ENCODE data around the gene TRIOBP.
"Not testable (repeated sequence)": the region's sequence is repeated elsewhere in the genome, so short reads cannot be mapped to it uniquely, and the experiment has no call there.

The TRIOBP gene

DNA sequence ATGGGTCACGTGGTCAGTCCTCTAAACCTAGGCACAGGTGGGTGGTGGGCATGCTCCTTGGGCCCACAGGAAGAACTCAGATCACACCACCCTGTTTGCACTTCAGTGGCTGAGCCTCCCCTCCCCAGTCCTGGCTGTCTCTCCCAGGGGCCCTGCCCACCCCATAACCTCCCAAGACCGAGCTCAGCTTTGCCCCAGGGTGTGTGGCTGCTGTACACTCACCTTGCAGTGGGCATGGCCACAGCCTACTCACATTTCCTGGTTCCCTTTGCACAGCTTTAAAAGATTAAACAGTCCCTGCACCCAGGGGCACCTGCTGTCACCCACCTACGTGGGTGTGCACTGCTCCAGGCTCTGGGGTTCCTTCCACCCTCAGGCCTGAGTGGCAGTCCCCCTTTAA, 13.8 kb downstream of the TRIOBP start:
- TF ChIP-seq, protein P1, sequence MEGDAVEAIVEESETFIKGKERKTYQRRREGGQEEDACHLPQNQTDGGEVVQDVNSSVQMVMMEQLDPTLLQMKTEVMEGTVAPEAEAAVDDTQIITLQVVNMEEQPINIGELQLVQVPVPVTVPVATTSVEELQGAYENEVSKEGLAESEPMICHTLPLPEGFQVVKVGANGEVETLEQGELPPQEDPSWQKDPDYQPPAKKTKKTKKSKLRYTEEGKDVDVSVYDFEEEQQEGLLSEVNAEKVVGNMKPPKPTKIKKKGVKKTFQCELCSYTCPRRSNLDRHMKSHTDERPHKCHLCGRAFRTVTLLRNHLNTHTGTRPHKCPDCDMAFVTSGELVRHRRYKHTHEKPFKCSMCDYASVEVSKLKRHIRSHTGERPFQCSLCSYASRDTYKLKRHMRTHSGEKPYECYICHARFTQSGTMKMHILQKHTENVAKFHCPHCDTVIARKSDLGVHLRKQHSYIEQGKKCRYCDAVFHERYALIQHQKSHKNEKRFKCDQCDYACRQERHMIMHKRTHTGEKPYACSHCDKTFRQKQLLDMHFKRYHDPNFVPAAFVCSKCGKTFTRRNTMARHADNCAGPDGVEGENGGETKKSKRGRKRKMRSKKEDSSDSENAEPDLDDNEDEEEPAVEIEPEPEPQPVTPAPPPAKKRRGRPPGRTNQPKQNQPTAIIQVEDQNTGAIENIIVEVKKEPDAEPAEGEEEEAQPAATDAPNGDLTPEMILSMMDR (IDR thresholded peaks at IDR 0.05; ENCODE audit: low read length, missing control alignments) = no peak
- H3K4me3 ChIP-seq (replicated peaks; ENCODE audit: low read depth, low read length) = no peak overlapping the region
- DNase-seq (ENCODE audit: low read depth) = no peak

- no peak for DNase-seq (ENCODE audit: low read depth)
- H3K4me3 ChIP-seq (replicated peaks; ENCODE audit: low read depth, low read length) = no peak overlapping the region
- TF ChIP-seq, protein P1 (IDR thresholded peaks at IDR 0.05; ENCODE audit: low read length, missing control alignments) = no peak
Measured at GRCh38 chr22:37711490-37711889, 14.6 kb downstream of the TRIOBP start.

DNA sequence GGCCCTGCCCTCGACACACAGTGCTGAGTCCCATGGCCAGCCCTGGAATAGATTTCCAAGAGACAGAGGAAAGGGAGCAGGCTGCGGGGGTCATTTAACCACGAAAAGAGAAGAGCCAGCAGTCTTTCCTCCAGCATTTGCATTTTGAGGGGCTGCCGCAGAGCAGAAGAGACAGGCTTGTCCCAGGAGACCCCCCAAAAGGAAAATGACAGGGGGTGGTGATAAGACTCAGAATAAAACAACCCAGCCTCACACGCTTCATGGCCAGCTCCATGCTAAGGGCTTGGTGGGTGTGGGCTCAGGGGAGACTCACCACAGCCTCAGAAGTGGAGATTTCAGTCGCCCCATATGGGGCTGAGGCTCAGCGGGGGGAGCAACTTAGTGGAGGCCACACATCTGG, 16.9 kb downstream of the TRIOBP start:
- H3K4me3 ChIP-seq (replicated peaks; ENCODE audit: low read depth, low read length) = no peak overlapping the region
- TF ChIP-seq, protein P1 (IDR thresholded peaks at IDR 0.05; ENCODE audit: low read length, missing control alignments) = no peak
- no peak for DNase-seq (ENCODE audit: low read depth)

GRCh38 chr22:37714634-37715033, 17.8 kb downstream of the TRIOBP start:
- no peak overlapping the region for H3K4me3 ChIP-seq (replicated peaks; ENCODE audit: low read depth, low read length)
- TF ChIP-seq, protein P1 (IDR thresholded peaks at IDR 0.05; ENCODE audit: low read length, missing control alignments) = no peak
- no peak for DNase-seq (ENCODE audit: low read depth)

DNA sequence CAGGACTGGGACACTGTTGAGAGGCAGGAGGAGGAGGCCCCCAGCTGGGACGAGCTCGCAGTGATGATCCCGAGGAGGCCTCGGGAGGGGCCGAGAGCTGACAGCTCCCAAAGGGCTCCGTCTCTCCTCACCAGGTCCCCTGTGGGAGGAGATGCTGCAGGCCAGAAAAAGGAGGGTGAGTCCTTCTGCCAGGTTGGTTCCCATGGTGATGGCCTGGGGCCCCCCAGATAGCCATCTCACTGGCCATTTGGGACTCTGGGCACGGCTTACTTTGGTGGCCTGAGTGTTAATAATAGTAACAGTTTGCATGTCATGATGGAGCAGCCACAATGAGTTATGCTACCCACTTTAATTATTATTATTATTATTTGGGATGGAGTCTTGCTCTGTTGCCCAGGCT, 18.9 kb downstream of the TRIOBP start:
- no peak overlapping the region for H3K4me3 ChIP-seq (replicated peaks; ENCODE audit: low read depth, low read length)
- DNase-seq (ENCODE audit: low read depth) = no peak
- TF ChIP-seq, protein P1 (IDR thresholded peaks at IDR 0.05; ENCODE audit: low read length, missing control alignments) = no peak

DNA sequence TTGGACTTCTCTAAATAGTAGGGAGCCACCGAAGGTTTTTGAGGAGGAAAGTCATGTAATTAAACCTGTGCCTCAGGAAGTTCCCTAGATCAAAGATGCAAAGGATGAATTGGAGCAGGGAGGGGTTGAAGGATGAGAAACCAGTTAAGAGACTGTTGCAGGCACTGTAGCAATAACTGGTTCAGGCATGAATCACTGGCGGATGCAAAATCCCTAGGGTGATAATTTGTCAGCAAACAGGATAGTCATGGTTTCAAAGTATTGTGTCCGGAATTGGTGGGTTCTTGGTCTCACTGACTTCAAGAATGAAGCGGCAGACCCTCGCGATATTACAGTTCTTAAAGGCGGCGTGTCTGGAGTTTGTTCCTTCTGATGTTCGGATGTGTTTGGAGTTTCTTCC, 19.9 kb downstream of the TRIOBP start:
- TF ChIP-seq, protein P1 (IDR thresholded peaks at IDR 0.05; ENCODE audit: low read length, missing control alignments) = no peak
- H3K4me3 ChIP-seq (replicated peaks; ENCODE audit: low read depth, low read length) = no peak overlapping the region
- DNase-seq (ENCODE audit: low read depth) = no peak

DNA sequence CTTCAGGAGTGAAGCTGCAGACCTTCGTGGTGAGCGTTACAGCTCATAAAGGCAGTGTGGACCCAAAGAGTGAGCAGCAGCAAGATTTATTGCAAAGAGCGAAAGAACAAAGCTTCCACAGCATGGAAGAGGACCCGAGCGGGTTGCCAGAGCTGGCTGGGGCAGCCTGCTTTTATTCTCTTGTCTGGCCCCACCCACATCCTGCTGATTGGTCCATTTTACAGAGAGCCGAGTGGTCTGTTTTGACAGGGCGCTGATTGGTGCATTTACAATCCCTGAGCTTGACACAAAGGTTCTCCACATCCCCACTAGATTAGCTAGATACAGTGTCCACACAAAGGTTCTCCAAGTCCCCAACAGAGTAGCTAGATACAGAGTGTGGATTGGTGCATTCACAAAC, 20.4 kb downstream of the TRIOBP start:
- not testable (repeated sequence) for H3K4me3 ChIP-seq (replicated peaks; ENCODE audit: low read depth, low read length); DNase-seq (ENCODE audit: low read depth)

- not testable (repeated sequence) for DNase-seq (ENCODE audit: low read depth); H3K4me3 ChIP-seq (replicated peaks; ENCODE audit: low read depth, low read length)
Measured at GRCh38 chr22:37717746-37718305, 21.0 kb downstream of the TRIOBP start.

Data from fibroblast of pulmonary artery (primary cell).